T-helper 2 cell treated with Interferon-gamma antibody and Interleukin-4, amounts not matched to agents 5 μg/mL and 100 μg/mL, for 36 hours (primary cell): ENCODE results near the gene PNKD.

Source experiments
- DNase-seq: peaks from one replicate; pipeline ENCODE4 v3.0.0; 2021; ENCODE audit warnings: low spot score
- H3K27ac Mint-ChIP-seq: one replicate; pipeline ENCODE4 v1.8.0; 2021; ENCODE audit warnings: mild to moderate bottlenecking, mixed read lengths
- H3K27me3 Mint-ChIP-seq: one replicate; pipeline ENCODE4 v1.8.0; 2021; ENCODE audit warnings: low read depth, mixed read lengths
- H3K36me3 Mint-ChIP-seq: one replicate; pipeline ENCODE4 v1.8.0; 2021; ENCODE audit warnings: low read depth, mixed read lengths
- H3K4me1 Mint-ChIP-seq: one replicate; pipeline ENCODE4 v1.8.0; 2021; ENCODE audit warnings: low read depth, mixed read lengths
- H3K4me3 Mint-ChIP-seq: one replicate; pipeline ENCODE4 v1.8.0; 2022; ENCODE audit warnings: mild to moderate bottlenecking, moderate library complexity, mixed read lengths
- H3K9me3 Mint-ChIP-seq: one replicate; pipeline ENCODE4 v1.8.0; 2021; ENCODE audit warnings: mixed read lengths

PNKD gene

GRCh38 chr2:218393750-218394290, 123.5 kb downstream of the PNKD start:
- Mint-ChIP-seq H3K4me3 (peak overlapping the region; percentile 43), H3K9me3 (no peaks in the 10 kb centered on the region), H3K27ac (peak overlapping the region; percentile 41), H3K27me3 (no peaks in the 10 kb centered on the region), H3K4me1 (peaks cover 38% of the 10 kb centered on the region), H3K36me3 (no peaks in the 10 kb centered on the region)
- no peak for DNase-seq

GRCh38 chr2:218394298-218395089, 124.2 kb downstream of the PNKD start:
- DNase-seq: no peak
- no peaks in the 10 kb centered on the region for H3K9me3 Mint-ChIP-seq
- H3K4me1 Mint-ChIP-seq: peaks cover 38% of the 10 kb centered on the region
- peak overlapping the region; percentile 45 for H3K4me3 Mint-ChIP-seq
- H3K36me3 Mint-ChIP-seq: no peaks in the 10 kb centered on the region
- peak overlapping the region; percentile 62 for H3K27ac Mint-ChIP-seq
- H3K27me3 Mint-ChIP-seq: no peaks in the 10 kb centered on the region

GRCh38 chr2:218395090-218395444, 124.7 kb downstream of the PNKD start:
- H3K4me1 Mint-ChIP-seq: peaks cover 38% of the 10 kb centered on the region

GRCh38 chr2:218395456-218395825, 125.1 kb downstream of the PNKD start:
- Mint-ChIP-seq H3K4me1 (peaks cover 38% of the 10 kb centered on the region), H3K36me3 (peaks cover 2% of the 10 kb centered on the region), H3K27ac (peak overlapping the region; percentile 90), H3K4me3 (peak overlapping the region; percentile 84), H3K9me3 (no peaks in the 10 kb centered on the region), H3K27me3 (no peaks in the 10 kb centered on the region)
- DNase-seq: no peak

More at GRCh38 chr2:218395090-218395444, 124.7 kb downstream of the PNKD start:
- Mint-ChIP-seq H3K27ac (peak overlapping the region; percentile 62), H3K4me3 (peak overlapping the region; percentile 45), H3K9me3 (no peaks in the 10 kb centered on the region), H3K27me3 (no peaks in the 10 kb centered on the region), H3K36me3 (no peaks in the 10 kb centered on the region)
- DNase-seq: no peak

GRCh38 chr2:218395826-218396687, 125.7 kb downstream of the PNKD start:
- peaks cover 38% of the 10 kb centered on the region for H3K4me1 Mint-ChIP-seq

More at GRCh38 chr2:218395826-218396687, 125.7 kb downstream of the PNKD start:
- DNase-seq: peak; percentile 92
- H3K9me3 Mint-ChIP-seq: no peaks in the 10 kb centered on the region
- H3K4me3 Mint-ChIP-seq: peak overlapping the region; percentile 92
- H3K27me3 Mint-ChIP-seq: no peaks in the 10 kb centered on the region
- H3K27ac Mint-ChIP-seq: peak overlapping the region; percentile 100
- peaks cover 2% of the 10 kb centered on the region for H3K36me3 Mint-ChIP-seq
